Epithelial cell of prostate (primary cell): ENCODE data around the gene KCNIP3.
"Not testable (repeated sequence)": the region's sequence is repeated elsewhere in the genome, so short reads cannot be mapped to it uniquely, and the experiment has no call there.

Source experiments
- DNase-seq: peaks from one replicate; pipeline ENCODE4 v3.0.0-alpha.2; 2011; ENCODE audit warnings: low read depth, low spot score
- H3K27ac ChIP-seq: fragments of 450-650 bp; 2 replicates; pipeline ENCODE4 v1.5.1; 2017; ENCODE audit warnings: mild to moderate bottlenecking

KCNIP3 gene

GRCh38 chr2:95355486-95355885 lies 58.3 kb downstream of the KCNIP3 start:
- not testable (repeated sequence) for DNase-seq, H3K27ac ChIP-seq

DNA sequence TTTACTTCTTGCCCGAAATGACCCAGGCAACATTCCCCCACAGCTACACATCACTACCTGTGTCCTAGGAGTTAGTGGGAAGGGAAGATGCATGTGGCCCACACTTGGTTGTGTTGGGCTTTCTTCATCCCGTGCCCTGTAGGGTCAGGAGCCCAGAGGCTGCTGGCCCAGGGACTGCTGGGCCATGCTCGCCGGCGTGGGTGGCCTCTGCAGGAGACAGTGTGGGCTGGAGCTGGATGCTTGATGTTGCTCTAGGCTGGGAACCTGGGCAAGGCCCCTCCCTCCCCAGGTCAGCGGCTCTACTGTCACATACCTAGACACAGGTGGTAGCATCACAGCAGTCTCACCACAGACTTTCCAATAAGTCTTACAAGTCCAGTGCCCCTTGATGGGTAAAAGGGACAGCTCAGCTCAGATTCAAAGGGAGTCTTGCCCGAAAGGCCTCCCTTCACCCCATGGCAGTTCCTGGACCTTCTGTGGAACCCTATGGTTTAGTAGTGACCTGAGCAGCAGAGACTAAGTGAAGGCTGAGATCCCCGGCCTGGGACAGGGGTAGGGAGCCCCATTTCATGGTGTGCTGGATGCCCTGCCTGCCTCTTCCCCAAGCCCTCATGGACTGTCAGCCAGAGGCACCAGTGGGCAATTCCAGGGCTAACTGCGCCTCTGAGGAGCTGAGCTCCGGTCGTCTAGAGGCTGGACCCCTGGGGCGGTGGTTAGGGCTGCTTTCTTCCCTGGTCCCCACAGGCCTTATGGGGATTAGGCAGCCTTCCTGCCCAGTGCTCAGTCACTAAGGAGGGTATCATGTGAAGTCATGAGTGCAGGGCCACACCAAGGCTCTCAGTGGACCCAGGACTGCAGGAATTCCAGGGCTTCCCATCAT lies 59.9 kb downstream of the KCNIP3 start:
- no peak overlapping the region for H3K27ac ChIP-seq
- no peak for DNase-seq

- no peak for DNase-seq
- H3K27ac ChIP-seq = no peak overlapping the region
Measured at GRCh38 chr2:95357717-95358280, 60.7 kb downstream of the KCNIP3 start.

DNA sequence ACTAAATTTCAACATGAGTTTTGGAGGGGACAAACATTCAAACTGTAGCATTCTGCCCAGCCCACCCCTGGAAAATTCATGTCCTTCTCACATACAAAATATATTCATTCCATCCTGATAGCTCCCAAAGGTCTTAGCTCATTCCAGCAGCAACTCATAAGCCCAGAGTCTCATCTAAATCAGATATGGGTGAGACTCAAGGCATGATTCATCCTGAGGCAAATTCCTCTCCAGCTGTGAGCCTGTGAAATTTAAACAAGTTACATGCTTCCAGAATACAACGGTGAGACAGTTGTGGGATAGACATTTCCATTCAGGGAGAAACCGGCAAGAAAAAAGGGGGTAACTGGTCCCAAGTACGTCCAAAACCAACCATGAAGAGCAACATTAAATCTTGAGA lies 61.9 kb downstream of the KCNIP3 start:
- no peak for DNase-seq
- no peak overlapping the region for H3K27ac ChIP-seq

DNA sequence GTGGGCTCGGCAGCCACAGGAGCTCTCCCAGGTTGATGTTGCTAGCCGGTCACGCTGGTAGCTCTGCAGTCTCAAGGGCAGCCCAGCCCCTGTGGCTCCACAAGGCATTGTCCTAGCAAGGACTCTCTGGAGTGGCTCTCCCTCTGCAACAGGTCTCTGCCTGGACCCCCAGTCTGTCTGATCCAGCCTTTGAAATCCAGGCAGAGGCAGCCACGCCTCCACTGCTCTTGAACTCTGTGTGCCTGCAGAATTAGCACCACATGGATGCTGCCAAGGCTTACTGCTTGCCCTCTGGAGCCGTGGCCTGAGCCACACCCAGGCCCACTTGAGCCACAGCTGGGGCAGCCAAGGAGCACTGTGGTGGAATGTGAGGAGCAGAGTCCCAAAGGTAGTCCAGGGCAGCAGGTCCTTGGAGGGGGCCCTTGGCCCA lies 62.4 kb downstream of the KCNIP3 start:
- no peak for DNase-seq
- H3K27ac ChIP-seq = no peak overlapping the region

DNA sequence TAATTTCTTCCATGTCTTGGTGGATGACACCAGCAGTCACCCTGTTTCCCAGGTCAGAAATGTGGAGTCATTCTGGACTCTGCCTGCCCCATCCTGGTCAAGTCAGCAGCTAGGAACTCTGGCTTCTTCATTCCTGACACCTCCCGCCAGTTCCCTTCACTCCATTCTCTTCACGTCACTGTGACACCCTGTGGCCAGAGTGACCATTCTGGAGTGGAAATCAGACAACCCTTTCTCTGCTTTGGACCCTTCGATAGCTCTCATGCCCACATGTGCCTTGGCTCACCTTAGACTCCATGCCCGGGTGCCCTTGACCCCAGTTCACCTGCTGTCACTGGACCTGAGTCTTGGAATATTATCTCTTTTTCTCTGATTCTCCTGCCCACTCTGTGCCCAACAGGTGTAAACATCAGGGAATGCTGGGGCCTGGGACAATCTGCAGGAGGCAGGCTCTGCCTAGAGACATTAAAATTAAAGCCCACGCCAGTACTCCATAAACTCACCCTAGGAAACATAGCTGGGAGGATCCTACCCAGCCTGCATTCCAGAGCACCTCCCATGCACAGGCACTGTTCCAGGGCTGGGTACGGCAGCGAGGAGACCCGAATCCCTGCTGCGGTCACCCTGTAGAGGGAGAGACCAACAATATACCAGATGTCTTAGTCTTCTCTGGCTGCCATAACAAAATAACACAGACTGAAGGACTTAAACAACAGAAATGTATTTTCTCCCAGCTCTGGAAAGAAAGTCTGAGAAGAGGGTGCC lies 64.3 kb downstream of the KCNIP3 start:
- no peak for DNase-seq
- H3K27ac ChIP-seq = no peak overlapping the region

DNA sequence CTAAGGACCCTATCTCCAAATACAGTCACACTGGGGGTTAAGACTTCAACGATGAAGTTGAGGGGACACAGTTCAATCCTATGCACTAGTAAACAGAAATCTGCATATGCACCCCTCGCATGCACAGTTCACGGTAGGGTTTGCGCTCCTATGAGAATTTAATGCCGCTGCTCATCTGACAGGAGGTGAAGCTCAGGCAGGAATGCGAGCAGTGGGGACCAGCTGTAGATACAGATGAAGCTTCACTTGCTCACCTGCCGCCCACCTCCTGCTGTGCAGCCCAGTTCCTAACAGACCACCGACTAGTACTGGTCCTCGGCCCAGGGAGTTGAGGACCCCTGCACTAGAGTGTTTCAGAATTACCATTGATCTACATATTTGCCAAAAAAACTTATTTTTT lies 65.3 kb downstream of the KCNIP3 start:
- DNase-seq = no peak
- H3K27ac ChIP-seq = no peak overlapping the region

DNA sequence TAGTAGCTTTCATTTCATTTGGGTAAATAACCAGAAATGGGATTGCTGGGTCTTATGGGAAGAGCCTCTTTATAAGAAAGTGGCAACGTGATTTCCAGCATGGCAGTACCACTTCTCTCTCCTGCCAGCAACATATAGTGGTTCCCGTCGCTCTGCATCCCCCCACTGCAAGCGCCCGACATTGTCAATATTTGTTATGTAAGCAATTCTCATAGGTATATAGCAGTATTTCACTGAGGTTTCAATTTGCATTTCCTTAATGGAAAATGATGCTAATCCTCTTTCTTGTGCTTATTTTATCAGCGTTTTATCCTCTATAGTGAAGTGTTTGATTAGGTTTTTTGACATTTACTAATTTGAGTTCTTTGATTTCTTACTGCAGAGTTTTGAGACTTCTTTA lies 69.4 kb downstream of the KCNIP3 start:
- DNase-seq = no peak
- H3K27ac ChIP-seq = no peak overlapping the region

DNA sequence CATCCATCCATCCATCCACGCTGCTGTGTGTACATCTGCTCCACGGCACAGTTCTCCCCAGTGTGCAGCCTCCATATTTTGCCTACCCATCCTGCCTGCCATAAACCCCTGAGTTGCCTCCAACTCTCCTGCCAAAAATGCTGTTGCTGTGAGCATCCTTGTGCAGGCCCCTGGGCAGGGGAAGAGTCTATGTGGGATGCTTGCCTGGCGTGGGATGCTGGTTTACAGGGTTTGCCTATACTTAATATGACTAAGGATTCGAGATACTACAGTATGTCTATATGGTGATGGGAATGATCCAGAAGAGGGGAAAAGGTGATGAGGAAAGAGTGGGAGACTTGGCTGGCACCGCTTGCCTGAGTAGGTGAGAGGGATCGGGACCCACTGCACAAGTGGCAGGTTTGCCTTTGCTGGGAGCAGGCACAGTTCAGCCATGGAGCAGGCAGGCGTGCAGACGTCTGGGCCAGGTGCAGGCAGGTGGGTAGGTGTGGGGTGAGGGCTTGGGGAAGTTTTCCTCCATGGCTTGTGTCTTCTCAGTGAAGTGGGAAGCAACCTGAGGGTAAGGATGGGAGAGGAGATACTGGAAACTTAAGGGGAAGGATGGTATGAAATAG lies 75.2 kb downstream of the KCNIP3 start:
- no peak for DNase-seq
- no peak overlapping the region for H3K27ac ChIP-seq

DNA sequence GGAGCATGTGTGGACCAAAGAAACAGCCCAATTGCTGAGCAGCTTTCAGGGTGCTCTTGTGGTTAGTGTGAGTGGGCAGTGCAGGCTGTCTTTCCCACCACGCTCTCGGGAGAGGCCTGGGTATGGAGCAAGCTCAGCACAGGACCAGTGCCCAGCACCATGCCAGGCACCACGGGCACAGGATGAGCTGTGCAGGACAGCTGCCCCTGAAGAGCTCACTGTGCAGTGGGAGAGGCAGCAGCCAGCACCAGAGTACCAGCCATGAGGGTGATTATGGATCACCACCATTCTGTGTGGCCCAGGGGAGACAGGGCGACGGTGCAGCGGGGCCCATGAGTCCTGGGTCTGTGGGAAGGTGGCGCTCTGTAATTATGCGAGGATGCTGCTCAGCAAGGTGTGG lies 75.7 kb downstream of the KCNIP3 start:
- H3K27ac ChIP-seq = no peak overlapping the region
- no peak for DNase-seq

GRCh38 chr2:95374029-95374428 lies 76.9 kb downstream of the KCNIP3 start:
- H3K27ac ChIP-seq = no peak overlapping the region

GRCh38 chr2:95374451-95374920 lies 77.3 kb downstream of the KCNIP3 start:
- H3K27ac ChIP-seq = no peak overlapping the region

More at GRCh38 chr2:95374029-95374428, 76.9 kb downstream of the KCNIP3 start:
- DNase-seq = no peak

GRCh38 chr2:95374921-95375471 lies 77.8 kb downstream of the KCNIP3 start:
- no peak for DNase-seq
- H3K27ac ChIP-seq = no peak overlapping the region

More at GRCh38 chr2:95374451-95374920, 77.3 kb downstream of the KCNIP3 start:
- DNase-seq = no peak

- no peak for DNase-seq
- no peak overlapping the region for H3K27ac ChIP-seq
Measured at GRCh38 chr2:95375532-95376150, 78.5 kb downstream of the KCNIP3 start.

DNA sequence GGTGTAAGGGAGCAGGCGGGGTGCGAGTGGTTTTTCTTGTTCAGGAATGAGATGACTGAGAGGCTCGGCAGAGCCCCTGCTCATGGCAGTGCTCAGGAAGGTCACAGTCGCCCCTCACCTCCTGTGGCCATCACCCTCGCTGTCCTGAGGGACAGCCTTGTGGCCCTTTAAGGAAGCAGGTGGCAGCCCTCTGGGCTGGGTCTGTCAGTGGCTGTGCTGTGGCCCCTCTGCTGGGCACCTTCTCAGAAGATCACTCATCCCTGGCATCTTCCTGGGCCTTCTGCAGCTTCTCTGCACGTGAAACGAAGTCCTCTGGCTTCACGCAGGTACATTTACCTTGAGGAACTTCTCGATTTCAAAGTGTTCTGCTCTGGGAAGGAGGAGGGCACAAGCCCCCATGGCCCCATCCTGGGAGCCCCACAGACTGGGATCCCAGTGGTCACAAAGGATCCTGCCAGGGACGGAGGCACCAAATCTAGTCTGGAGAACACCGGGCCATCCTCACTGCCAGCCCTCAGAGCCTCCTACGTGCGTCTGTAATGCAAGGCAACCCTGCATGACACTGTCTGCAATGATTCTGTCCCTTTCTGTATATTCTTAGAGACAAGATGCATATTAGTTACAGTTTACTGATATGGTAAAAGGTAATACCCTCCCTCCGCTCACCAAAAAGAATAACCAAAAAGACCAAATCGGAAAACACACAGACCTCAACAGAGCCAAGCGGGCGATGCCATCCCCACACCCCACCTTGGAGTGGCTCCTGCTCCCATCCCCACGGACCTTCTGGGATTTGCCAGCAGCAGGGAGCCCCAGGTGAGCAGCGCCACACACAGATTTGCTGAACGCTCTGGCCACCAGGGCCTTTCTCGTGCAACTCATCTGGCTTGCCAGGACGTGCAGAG lies 79.4 kb downstream of the KCNIP3 start:
- no peak for DNase-seq
- H3K27ac ChIP-seq = no peak overlapping the region

GRCh38 chr2:95377216-95378123 lies 80.3 kb downstream of the KCNIP3 start:
- no peak overlapping the region for H3K27ac ChIP-seq
- no peak for DNase-seq

- not testable (repeated sequence) for DNase-seq, H3K27ac ChIP-seq
Measured at GRCh38 chr2:95378281-95378680, 81.1 kb downstream of the KCNIP3 start.

DNA sequence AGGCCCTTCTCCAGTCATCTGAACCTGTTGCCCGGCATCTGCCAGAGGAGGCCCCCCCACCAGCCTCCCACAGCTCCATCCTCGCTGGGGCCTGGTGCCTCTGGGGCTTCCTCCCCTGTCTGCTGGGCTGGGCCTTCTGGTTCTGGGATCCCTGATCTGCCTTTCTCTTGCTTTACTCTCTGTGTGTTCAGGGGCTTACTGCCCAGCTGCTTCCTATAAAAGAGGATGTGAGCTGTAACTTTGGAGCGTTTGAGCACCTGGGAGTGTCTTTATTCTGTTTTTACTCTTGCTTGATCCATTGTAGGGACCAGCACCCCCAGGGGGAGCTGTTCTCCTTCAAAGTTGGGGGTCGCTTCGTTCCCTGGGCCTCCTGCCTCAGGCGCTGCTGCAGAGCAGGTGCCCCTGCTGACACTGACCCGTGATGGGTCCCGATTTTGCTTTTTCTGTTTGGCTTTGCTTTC lies 82.3 kb downstream of the KCNIP3 start:
- DNase-seq = no peak
- no peak overlapping the region for H3K27ac ChIP-seq
